ENCODE measurements around the gene SCAF4. TPM values are rescaled to one million over a fixed set of nuclear protein-coding genes. Genes with fewer than 3 reads are reported as not detected.

Gene SCAF4
- total and polyA plus RNA-seq, 2 donors (not counting 1 experiment from before 2014, with no cell fraction given): 42.3 to 110 TPM

GRCh38 chr21:31725202-31725839, 6.6 kb downstream of the SCAF4 start:
- H3K4me3 ChIP-seq (ENCODE audit: control extremely low read depth in 1 of 5, extremely low read depth in 1 of 5, insufficient read depth in 1 of 5, low read depth in 2 of 5, low read length in 4 of 5): no peak overlapping the region
- H3K27ac Mint-ChIP-seq: no peak overlapping the region
- ChIA-PET POLR2A (interaction anchor here (0.6 kb wide), 1 partner anchor 151 kb away, joined by 3 read pairs; no protein-coding TSS in a partner anchor), CTCF (interaction anchor here (1.3 kb wide), 1 partner anchor 55 kb away, joined by 4 read pairs; no protein-coding TSS in a partner anchor)
- no peak for DNase-seq
- no peaks in the 10 kb centered on the region for H3K27me3 Mint-ChIP-seq
- H3K27ac ChIP-seq (ENCODE audit: low read length in 2 of 2): no peak overlapping the region
- H3K9ac ChIP-seq (ENCODE audit: low read length): no peak overlapping the region
- peaks cover 100% of the 10 kb centered on the region for H3K79me2 ChIP-seq (ENCODE audit: control insufficient read depth, insufficient read depth, low read length)
- whole genome bisulfite sequencing (ENCODE audit: insufficient coverage): 100% methylated on average over 3 of the region's 6 CpGs
- peaks cover 34 to 57% of the 10 kb centered on the region in 2 donors for H3K4me1 ChIP-seq (ENCODE audit: control insufficient read depth in 2 of 2, insufficient read depth in 2 of 2, low read length in 2 of 2)
- H3K36me3 ChIP-seq (replicated peaks in 1 of 2; ENCODE audit: control extremely low read depth in 1 of 2, control insufficient read depth in 1 of 2, extremely low read depth in 1 of 2, insufficient read depth in 2 of 2, low read length in 1 of 2): peaks cover 0 to 17% of the 10 kb centered on the region in 2 experiments
- H4K20me1 ChIP-seq (ENCODE audit: control insufficient read depth, insufficient read depth, low read length, poor library complexity, severe bottlenecking): peaks cover 90% of the 10 kb centered on the region
- H3K4me1 Mint-ChIP-seq: peaks cover 51% of the 10 kb centered on the region
- H3K9me3 Mint-ChIP-seq (ENCODE audit: insufficient read depth): no peaks in the 10 kb centered on the region
- TF ChIP-seq CTCF (IDR thresholded peaks at IDR 0.05) (no peak), EZH2 (IDR thresholded peaks at IDR 0.05; ENCODE audit: borderline replicate concordance, insufficient read depth, low read depth, low read length, poor library complexity, severe bottlenecking) (no peak)
- no peaks in the 10 kb centered on the region for H3K9me3 ChIP-seq (ENCODE audit: control extremely low read depth in 1 of 3, control insufficient read depth in 2 of 3, insufficient read depth in 1 of 3, low read length in 2 of 3)
- H3K4me3 Mint-ChIP-seq: peak overlapping the region; percentile 54
- H2AFZ ChIP-seq (ENCODE audit: insufficient read depth, low read depth, low read length, poor library complexity, severe bottlenecking): no peak overlapping the region
- H3K27me3 ChIP-seq (replicated peaks in 1 of 4; ENCODE audit: control extremely low read depth in 1 of 4, control insufficient read depth in 3 of 4, insufficient read depth in 4 of 4, low read length in 3 of 4): no peaks in the 10 kb centered on the region
- ATAC-seq (ENCODE audit: low read depth): no peak
- peak overlapping the region; percentile 2 for H3K4me2 ChIP-seq (replicated peaks; ENCODE audit: low read depth, low read length, poor library complexity, severe bottlenecking)
- intact Hi-C loops (cut with micrococcal nuclease): no loop called here

- Histone ChIP-seq H3K9ac (ENCODE audit: low read length) (peak overlapping the region; percentile 7), H3K4me1 (ENCODE audit: control insufficient read depth in 2 of 2, insufficient read depth in 2 of 2, low read length in 2 of 2) (peaks cover 28 to 49% of the 10 kb centered on the region in 2 donors), H3K27me3 (replicated peaks in 1 of 4; ENCODE audit: control extremely low read depth in 1 of 4, control insufficient read depth in 3 of 4, insufficient read depth in 4 of 4, low read length in 3 of 4) (no peaks in the 10 kb centered on the region), H3K79me2 (ENCODE audit: control insufficient read depth, insufficient read depth, low read length) (peaks cover 100% of the 10 kb centered on the region), H3K36me3 (replicated peaks in 1 of 2; ENCODE audit: control extremely low read depth in 1 of 2, control insufficient read depth in 1 of 2, extremely low read depth in 1 of 2, insufficient read depth in 2 of 2, low read length in 1 of 2) (peaks cover 0 to 19% of the 10 kb centered on the region in 2 experiments), H2AFZ (ENCODE audit: insufficient read depth, low read depth, low read length, poor library complexity, severe bottlenecking) (no peak overlapping the region), H3K4me2 (replicated peaks; ENCODE audit: low read depth, low read length, poor library complexity, severe bottlenecking) (peak overlapping the region; percentile 2), H4K20me1 (ENCODE audit: control insufficient read depth, insufficient read depth, low read length, poor library complexity, severe bottlenecking) (peaks cover 90% of the 10 kb centered on the region), H3K4me3 (ENCODE audit: control extremely low read depth in 1 of 5, extremely low read depth in 1 of 5, insufficient read depth in 1 of 5, low read depth in 2 of 5, low read length in 4 of 5) (no peak overlapping the region), H3K9me3 (ENCODE audit: control extremely low read depth in 1 of 3, control insufficient read depth in 2 of 3, insufficient read depth in 1 of 3, low read length in 2 of 3) (no peaks in the 10 kb centered on the region), H3K27ac (ENCODE audit: low read length in 2 of 2) (no peak overlapping the region)
- Mint-ChIP-seq H3K9me3 (ENCODE audit: insufficient read depth) (peaks cover 3% of the 10 kb centered on the region), H3K27me3 (no peaks in the 10 kb centered on the region), H3K4me1 (peaks cover 57% of the 10 kb centered on the region), H3K27ac (no peak overlapping the region), H3K4me3 (peak overlapping the region; percentile 54)
- TF ChIP-seq CTCF (IDR thresholded peaks at IDR 0.05) (no peak), EZH2 (IDR thresholded peaks at IDR 0.05; ENCODE audit: borderline replicate concordance, insufficient read depth, low read depth, low read length, poor library complexity, severe bottlenecking) (no peak)
- 100% methylated on average over 1 of the region's 4 CpGs for WGBS (ENCODE audit: insufficient coverage)
- POLR2A ChIA-PET: interaction anchor here (0.6 kb wide), 1 partner anchor 150 kb away, joined by 3 read pairs; no protein-coding TSS in a partner anchor
- intact Hi-C loops (cut with micrococcal nuclease): no loop called here
- ATAC-seq (ENCODE audit: low read depth) (no peak), DNase-seq (no peak)
- CTCF ChIA-PET: no interaction called here
These were observed 7.4 kb downstream of the SCAF4 start for GRCh38 chr21:31724552-31724951.
